T-cell (primary cell): Measurements from ENCODE around the gene THSD7A. TPM values are rescaled to one million over a fixed set of nuclear protein-coding genes. Genes with fewer than 3 reads are reported as not detected.

Experiments
- ATAC-seq, 4 experiments: fragments of 200-7000 bp in 3 of 4; fragments of 150-1000 bp in 1 of 4; cut with Tn5 transposase; replicated peaks in 1 of 4; 1 replicate in 3 of 4; 2 replicates in 1 of 4; pipeline ENCODE4 v1.10.0; 2021; ENCODE audit warnings: moderate library complexity in 3 of 4, mild to moderate bottlenecking in 2 of 4, moderate number of reproducible peaks in 1 of 4
- CTCF ChIA-PET, 2 donors: fragments of 300-600 bp; sonication (Branson Sonifier 250); formaldehyde crosslinking; loops; one replicate each; lab custom pipeline; 2022; ENCODE audit warnings: antibody characterized with exemption in 2 of 2; lab: Charles Lee
- POLR2A ChIA-PET, 2 donors: fragments of 300-600 bp; sonication (Branson Sonifier 250); formaldehyde crosslinking; loops; one replicate each; lab custom pipeline; 2022; ENCODE audit warnings: antibody characterized with exemption in 2 of 2; lab: Charles Lee
- DNase-seq, 35 experiments: peaks; one replicate each; pipeline versions ENCODE4 v3.0.0 to v3.0.0-alpha.2; 2013 to 2023
- H3K27ac ChIP-seq: one replicate; pipeline ENCODE4 v1.5.1; 2013; ENCODE audit warnings: low read length
- H3K27me3 ChIP-seq, 2 experiments: replicated peaks in 1 of 2; 1 replicate in 1 of 2; 2 replicates in 1 of 2; pipeline versions ENCODE4 v1.6.1 to v1.7.0; 2013; ENCODE audit warnings: low read length in 1 of 2, mixed read lengths in 1 of 2; ENCODE audit not compliant: control insufficient read depth in 2 of 2, insufficient read depth in 2 of 2; ENCODE audit errors: extremely low read depth in 1 of 2
- H3K36me3 ChIP-seq, 2 donors: 1 replicate in 1 of 2; 2 replicates in 1 of 2; pipeline versions ENCODE4 v1.6.1 to v1.7.0; 2013; ENCODE audit warnings: low read length in 1 of 2; ENCODE audit not compliant: control insufficient read depth in 2 of 2, insufficient read depth in 1 of 2; ENCODE audit errors: extremely low read depth in 1 of 2
- H3K4me1 ChIP-seq, 2 experiments: 1 replicate in 1 of 2; 2 replicates in 1 of 2; pipeline versions ENCODE4 v1.6.1 to v1.7.0; 2013; ENCODE audit warnings: low read length in 2 of 2, mixed read lengths in 1 of 2; ENCODE audit not compliant: insufficient read depth in 2 of 2, control insufficient read depth in 1 of 2; ENCODE audit errors: extremely low read depth in 1 of 2
- H3K4me3 ChIP-seq, 2 donors: 1 replicate in 1 of 2; 2 replicates in 1 of 2; pipeline versions ENCODE4 v1.5.1 to v1.7.0; 2013; ENCODE audit warnings: mild to moderate bottlenecking in 2 of 2, low read length in 1 of 2, moderate library complexity in 1 of 2; ENCODE audit not compliant: control insufficient read depth in 1 of 2; ENCODE audit errors: extremely low read depth in 1 of 2
- H3K9me3 ChIP-seq: 2 replicates; pipeline ENCODE4 v1.7.0; 2013
- H3K27ac Mint-ChIP-seq, 2 donors: one replicate each; pipeline ENCODE4 v1.8.0; 2020 to 2021; ENCODE audit warnings: mild to moderate bottlenecking in 2 of 2, mixed read lengths in 2 of 2
- H3K27me3 Mint-ChIP-seq, 2 donors: one replicate each; pipeline ENCODE4 v1.8.0; 2021 to 2022; ENCODE audit warnings: mixed read lengths in 2 of 2
- H3K36me3 Mint-ChIP-seq: one replicate; pipeline ENCODE4 v1.8.0; 2021; ENCODE audit warnings: mixed read lengths
- H3K4me1 Mint-ChIP-seq, 3 donors: one replicate each; pipeline ENCODE4 v1.8.0; 2020 to 2022; ENCODE audit warnings: mixed read lengths in 3 of 3, mild to moderate bottlenecking in 1 of 3
- H3K4me3 Mint-ChIP-seq, 3 donors: one replicate each; pipeline ENCODE4 v1.8.0; 2020 to 2022; ENCODE audit warnings: mild to moderate bottlenecking in 3 of 3, mixed read lengths in 3 of 3, moderate library complexity in 3 of 3
- H3K9me3 Mint-ChIP-seq, 3 donors: one replicate each; pipeline ENCODE4 v1.8.0; 2020 to 2022; ENCODE audit warnings: mixed read lengths in 3 of 3
- WGBS: methylation state at CpG from one replicate; pipeline ENCODE4 v1.1.5; 2013; ENCODE audit warnings: missing lambda C conversion rate; ENCODE audit not compliant: insufficient coverage; 5-methylcytosine and 5-hydroxymethylcytosine counted together
- total RNA-seq, 35 experiments: library from RNA in 6 of 35; stranded (reverse) in 6 of 35; fragments of 120-200 nt in 1 of 35; gene quantifications; one replicate each; pipeline versions ENCODE4 v1.2.1 to v1.2.4 and lab custom pipeline; 2013 to 2026

The THSD7A gene
- total RNA-seq, 5 donors from 2014 or later (not counting 1 experiment from before 2014, with no cell fraction given) = 0.08 to 0.33 TPM; not detected in 3

DNA sequence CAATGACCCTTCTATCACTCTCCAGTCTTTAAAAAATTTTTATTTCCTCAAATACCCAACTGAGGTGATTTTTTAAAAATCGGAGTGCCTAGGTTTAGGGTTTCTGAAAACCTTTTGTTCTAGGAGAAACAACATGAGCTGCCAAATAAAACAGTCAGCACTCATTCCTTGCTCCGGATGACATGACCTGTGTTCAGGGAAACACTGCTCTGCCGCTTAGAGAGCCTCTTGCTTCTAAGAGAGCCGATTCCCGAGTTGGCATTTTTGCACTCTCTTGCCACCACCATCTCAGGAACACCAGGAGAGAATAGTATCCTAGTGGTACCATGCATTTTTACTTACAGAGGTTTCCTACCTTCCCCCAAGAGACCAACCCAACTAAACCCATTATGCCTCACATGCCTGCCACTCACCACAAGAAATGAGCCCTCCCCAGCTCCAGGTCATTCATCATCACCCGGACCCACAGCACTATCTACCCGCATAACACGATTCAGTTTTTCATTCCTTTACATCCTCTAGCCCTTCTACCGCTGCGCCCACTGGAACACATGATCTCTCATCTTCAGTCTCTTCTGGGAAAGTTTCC, 365.4 kb downstream of the THSD7A start:
- no peak overlapping the region for H3K4me3 ChIP-seq
- ChIA-PET CTCF (no interaction called here), POLR2A (no interaction called here)
- no peaks in the 10 kb centered on the region for H3K27me3 ChIP-seq
- 91% methylated on average over 9 of the region's 10 CpGs for WGBS
- Mint-ChIP-seq H3K4me3 (no peak overlapping the region), H3K27me3 (no peaks in the 10 kb centered on the region), H3K4me1 (no peaks in the 10 kb centered on the region), H3K27ac (no peak overlapping the region), H3K36me3 (no peaks in the 10 kb centered on the region), H3K9me3 (no peaks in the 10 kb centered on the region)
- DNase-seq (no peak), ATAC-seq (no peak)
- no peaks in the 10 kb centered on the region for H3K36me3 ChIP-seq
- H3K9me3 ChIP-seq = no peaks in the 10 kb centered on the region
- H3K4me1 ChIP-seq = no peaks in the 10 kb centered on the region
- no peak overlapping the region for H3K27ac ChIP-seq

DNA sequence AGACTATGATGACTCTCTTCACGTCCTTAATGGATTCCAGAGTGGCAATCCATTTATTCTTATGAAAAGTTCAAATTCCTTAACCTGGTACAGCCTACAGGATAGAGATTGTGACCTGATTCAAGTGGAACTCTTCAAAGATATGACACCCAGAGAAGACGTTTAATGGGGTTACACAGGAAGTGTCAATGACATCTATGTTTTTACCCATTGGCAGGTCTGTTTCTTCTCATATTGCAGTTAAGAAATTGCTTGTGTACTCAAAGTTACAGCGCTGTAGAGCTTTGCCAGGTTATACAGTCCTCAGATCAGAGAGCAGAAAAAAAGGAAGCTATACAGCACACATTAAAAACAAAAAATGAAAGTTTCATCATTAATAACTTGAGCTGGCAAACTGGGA, 367.4 kb downstream of the THSD7A start:
- ChIA-PET POLR2A (no interaction called here), CTCF (no interaction called here)
- 60% methylated on average over 1 of the region's 3 CpGs for WGBS
- no peak overlapping the region for H3K4me3 ChIP-seq
- no peaks in the 10 kb centered on the region for H3K36me3 ChIP-seq
- no peaks in the 10 kb centered on the region for H3K27me3 Mint-ChIP-seq
- no peak overlapping the region for H3K27ac ChIP-seq
- no peaks in the 10 kb centered on the region for H3K9me3 Mint-ChIP-seq
- H3K27ac Mint-ChIP-seq = no peak overlapping the region
- no peak overlapping the region for H3K4me3 Mint-ChIP-seq
- H3K9me3 ChIP-seq = no peaks in the 10 kb centered on the region
- no peaks in the 10 kb centered on the region for H3K4me1 Mint-ChIP-seq
- H3K4me1 ChIP-seq = no peaks in the 10 kb centered on the region
- DNase-seq (no peak), ATAC-seq (no peak)
- no peaks in the 10 kb centered on the region for H3K27me3 ChIP-seq
- H3K36me3 Mint-ChIP-seq = no peaks in the 10 kb centered on the region

DNA sequence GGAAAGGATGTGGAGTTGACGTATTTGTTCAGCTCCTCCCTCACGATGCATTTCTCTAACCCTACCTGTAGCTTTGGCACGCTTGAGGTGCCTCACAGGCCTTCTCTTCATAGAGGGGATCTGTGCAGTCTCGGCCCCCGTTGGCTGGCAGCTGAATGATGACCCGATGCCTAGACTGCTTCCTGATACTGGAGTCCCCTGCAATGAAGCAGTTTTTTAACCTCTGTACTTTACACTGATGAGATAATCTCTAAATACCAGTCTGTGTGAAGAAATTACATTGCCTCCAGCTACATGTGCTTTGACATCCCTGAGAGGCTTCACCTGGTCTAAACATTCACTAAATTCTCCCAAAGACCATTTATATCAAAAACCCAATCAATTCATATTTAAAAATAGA, 370.1 kb downstream of the THSD7A start:
- peaks cover 0 to 5% (median 0%) of the 10 kb centered on the region in 3 donors for H3K9me3 Mint-ChIP-seq
- no peak overlapping the region for H3K27ac Mint-ChIP-seq
- ChIA-PET POLR2A (no interaction called here), CTCF (no interaction called here)
- WGBS = no CpG with 5 or more reads among the region's 6 CpGs
- Histone ChIP-seq H3K4me3 (no peak overlapping the region), H3K4me1 (no peaks in the 10 kb centered on the region), H3K36me3 (no peaks in the 10 kb centered on the region), H3K9me3 (no peaks in the 10 kb centered on the region), H3K27me3 (no peaks in the 10 kb centered on the region), H3K27ac (no peak overlapping the region)
- DNase-seq (no peak), ATAC-seq (no peak)
- H3K36me3 Mint-ChIP-seq = no peaks in the 10 kb centered on the region
- H3K4me3 Mint-ChIP-seq = no peak overlapping the region
- H3K4me1 Mint-ChIP-seq = no peaks in the 10 kb centered on the region
- no peaks in the 10 kb centered on the region for H3K27me3 Mint-ChIP-seq

DNA sequence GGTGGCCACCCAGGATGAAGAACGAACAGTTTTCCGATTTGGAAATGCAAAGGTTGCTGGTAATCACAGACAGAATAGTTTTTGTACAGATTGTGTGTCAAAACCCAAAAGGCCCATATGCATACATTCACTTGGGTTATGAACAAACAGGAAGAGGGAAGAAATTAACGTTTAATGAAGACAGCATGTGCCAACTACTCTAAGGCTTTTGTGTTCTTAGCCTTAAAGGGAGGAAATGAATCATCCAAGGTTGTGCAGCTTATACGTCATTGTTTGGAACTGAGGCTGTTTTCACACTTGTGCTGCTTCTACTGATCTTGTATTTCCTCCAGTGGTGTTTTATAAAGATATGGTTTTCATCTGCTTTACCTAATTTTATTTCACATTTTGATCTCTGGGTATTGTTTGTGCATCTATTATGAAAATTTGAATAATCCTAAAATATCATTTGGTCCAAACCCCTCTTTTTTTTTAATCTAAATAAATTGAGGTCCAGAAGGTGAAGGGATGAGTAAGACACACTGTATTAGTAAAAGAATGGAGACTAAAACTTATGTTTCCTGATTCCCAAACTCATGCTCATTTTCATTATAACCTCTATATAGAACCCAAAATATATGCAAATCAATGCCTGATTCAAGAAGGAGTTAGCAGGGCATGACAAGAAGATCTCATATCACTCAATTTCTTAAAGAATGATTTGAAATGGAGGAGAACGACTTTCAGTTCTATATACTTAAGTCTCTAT, 373.1 kb downstream of the THSD7A start:
- Histone ChIP-seq H3K36me3 (no peaks in the 10 kb centered on the region), H3K4me1 (no peaks in the 10 kb centered on the region), H3K27me3 (no peaks in the 10 kb centered on the region), H3K4me3 (no peak overlapping the region), H3K27ac (no peak overlapping the region), H3K9me3 (no peaks in the 10 kb centered on the region)
- CTCF ChIA-PET = no interaction called here
- H3K36me3 Mint-ChIP-seq = no peaks in the 10 kb centered on the region
- peaks cover 0 to 5% (median 0%) of the 10 kb centered on the region in 3 donors for H3K9me3 Mint-ChIP-seq
- ATAC-seq (no peak), DNase-seq (no peak)
- 0% methylated on average over 1 of the region's 5 CpGs for WGBS
- H3K4me1 Mint-ChIP-seq = no peaks in the 10 kb centered on the region
- H3K27me3 Mint-ChIP-seq = no peaks in the 10 kb centered on the region
- no peak overlapping the region for H3K27ac Mint-ChIP-seq
- no peak overlapping the region for H3K4me3 Mint-ChIP-seq
- POLR2A ChIA-PET = no interaction called here

DNA sequence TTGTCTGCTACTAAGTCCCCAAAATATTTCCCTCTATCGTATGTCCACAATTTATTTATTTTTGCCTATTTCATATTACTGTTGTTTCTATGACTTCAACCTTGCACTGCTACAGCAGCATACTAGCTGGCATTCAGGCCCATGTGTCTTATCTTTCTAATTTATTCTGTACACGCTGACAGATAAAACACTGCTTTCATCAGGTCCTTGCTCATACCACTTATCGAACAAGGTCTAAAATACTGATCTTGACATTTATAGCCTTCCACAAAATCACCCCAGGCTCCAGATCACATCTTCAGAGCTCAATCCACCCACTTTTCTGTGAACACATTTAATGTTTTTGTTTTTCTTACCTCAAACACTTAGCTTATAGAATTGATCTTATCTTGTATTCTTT, 374.6 kb downstream of the THSD7A start:
- no peak overlapping the region for H3K4me3 Mint-ChIP-seq
- H3K4me1 Mint-ChIP-seq = no peaks in the 10 kb centered on the region
- no peak for ATAC-seq
- H3K27me3 ChIP-seq = no peaks in the 10 kb centered on the region
- POLR2A ChIA-PET = interaction anchor here in 1 of 2 donors (0.6 kb wide), 1 partner anchor 589 kb away, joined by 3 read pairs; no protein-coding TSS in a partner anchor
- no peak overlapping the region for H3K27ac Mint-ChIP-seq
- H3K4me1 ChIP-seq = no peaks in the 10 kb centered on the region
- H3K9me3 ChIP-seq = no peaks in the 10 kb centered on the region
- H3K9me3 Mint-ChIP-seq = peaks cover 0 to 5% (median 0%) of the 10 kb centered on the region in 3 donors
- H3K36me3 Mint-ChIP-seq = no peaks in the 10 kb centered on the region
- DNase-seq = no peak
- CTCF ChIA-PET = no interaction called here
- no peaks in the 10 kb centered on the region for H3K27me3 Mint-ChIP-seq
- H3K27ac ChIP-seq = no peak overlapping the region
- H3K4me3 ChIP-seq = no peak overlapping the region
- no peaks in the 10 kb centered on the region for H3K36me3 ChIP-seq
- 90% methylated on average over 2 of the region's 3 CpGs for WGBS

DNA sequence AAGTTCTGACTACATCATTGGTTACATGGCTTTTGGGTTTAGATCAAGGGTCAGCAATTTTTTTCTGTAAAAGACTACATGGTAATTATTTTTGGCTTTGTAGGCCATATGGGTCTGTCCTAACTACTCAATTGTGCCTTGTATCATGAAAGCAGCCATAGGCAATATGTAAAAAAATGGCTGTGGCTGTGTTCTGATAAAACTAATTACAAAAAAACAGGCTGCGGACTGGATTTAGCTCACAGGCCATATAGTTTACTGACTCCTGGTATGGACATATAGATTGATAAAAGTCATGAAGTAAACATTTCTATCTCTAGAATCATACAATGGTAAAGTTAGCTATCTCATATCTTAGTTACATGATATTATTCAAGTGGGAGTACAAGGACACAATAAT, 375.4 kb downstream of the THSD7A start:
- Mint-ChIP-seq H3K36me3 (no peaks in the 10 kb centered on the region), H3K27ac (no peak overlapping the region), H3K4me3 (no peak overlapping the region), H3K4me1 (no peaks in the 10 kb centered on the region), H3K27me3 (no peaks in the 10 kb centered on the region), H3K9me3 (peaks cover 0 to 5% (median 0%) of the 10 kb centered on the region in 3 donors)
- no peaks in the 10 kb centered on the region for H3K27me3 ChIP-seq
- WGBS = no CpG with 5 or more reads among the region's 1 CpG
- ATAC-seq = no peak
- CTCF ChIA-PET = no interaction called here
- H3K9me3 ChIP-seq = no peaks in the 10 kb centered on the region
- POLR2A ChIA-PET = no interaction called here
- no peak overlapping the region for H3K4me3 ChIP-seq
- no peaks in the 10 kb centered on the region for H3K4me1 ChIP-seq
- H3K27ac ChIP-seq = no peak overlapping the region
- DNase-seq = no peak
- H3K36me3 ChIP-seq = no peaks in the 10 kb centered on the region
